Adipocyte (in vitro differentiated cells): ENCODE measurements around the gene VSX1.

Experiments used
- DNase-seq: peaks from one replicate; pipeline ENCODE4 v3.0.0-alpha.2; 2015; ENCODE audit warnings: low read depth
- H3K27me3 ChIP-seq: replicated peaks from 2 replicates; pipeline ENCODE4 v1.7.0; 2013; ENCODE audit warnings: mild to moderate bottlenecking, low read length, moderate library complexity; ENCODE audit not compliant: control insufficient read depth, insufficient read depth
- H3K36me3 ChIP-seq: 2 replicates; pipeline ENCODE4 v1.7.0; 2013; ENCODE audit warnings: low read length, mild to moderate bottlenecking, moderate library complexity; ENCODE audit not compliant: control insufficient read depth, insufficient read depth, severe bottlenecking
- H3K4me1 ChIP-seq: 2 replicates; pipeline ENCODE4 v1.7.0; 2013; ENCODE audit warnings: mild to moderate bottlenecking, low read length, moderate library complexity; ENCODE audit not compliant: control insufficient read depth, insufficient read depth
- H3K4me3 ChIP-seq: 2 replicates; pipeline ENCODE4 v1.7.0; 2013; ENCODE audit warnings: mild to moderate bottlenecking, low read length, moderate library complexity
- H3K9ac ChIP-seq: 2 replicates; pipeline ENCODE4 v1.7.0; 2013; ENCODE audit warnings: mild to moderate bottlenecking, low read length, moderate library complexity
- H3K9me3 ChIP-seq: 2 replicates; pipeline ENCODE4 v1.7.0; 2013; ENCODE audit warnings: mild to moderate bottlenecking, low read length, moderate library complexity; ENCODE audit not compliant: control insufficient read depth

The VSX1 gene

DNA sequence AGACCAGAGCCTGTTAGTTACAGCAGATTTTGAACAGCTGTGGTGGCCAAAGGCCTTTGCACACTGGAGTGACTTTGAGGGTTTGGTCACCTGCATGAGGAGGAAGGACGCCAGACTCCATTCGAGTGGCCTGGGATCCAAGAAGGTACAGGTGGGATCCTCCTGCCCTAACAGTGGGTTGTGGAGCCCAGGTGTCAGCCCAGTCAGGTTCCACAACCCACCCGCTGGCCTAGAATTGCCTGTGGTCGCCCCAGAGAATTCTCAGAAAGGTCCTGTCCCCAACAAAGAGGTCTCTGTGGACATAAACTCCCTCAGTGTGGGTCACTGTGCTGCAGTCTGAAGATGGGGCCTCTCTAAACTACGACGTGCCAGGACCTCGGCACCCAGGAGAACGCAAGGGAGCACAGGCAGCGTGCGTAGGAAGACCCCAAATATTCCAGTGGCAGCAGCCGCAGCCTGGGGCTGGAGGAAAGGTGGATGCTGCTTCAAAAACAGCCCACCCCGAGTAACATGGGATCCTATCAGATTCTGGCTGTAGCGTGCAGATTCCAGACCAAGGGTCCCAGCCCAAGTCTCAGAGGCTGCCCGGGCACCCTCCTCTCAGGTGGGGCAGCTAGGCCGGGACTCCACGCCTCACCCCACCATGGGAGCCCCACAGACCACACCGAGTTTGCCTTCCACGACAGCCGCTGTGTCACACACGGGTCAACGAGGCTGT is 40.0 kb downstream of the VSX1 start:
- H3K9ac ChIP-seq = no peak overlapping the region
- DNase-seq = no peak
- no peak overlapping the region for H3K4me3 ChIP-seq
- peaks cover 44% of the 10 kb centered on the region for H3K4me1 ChIP-seq
- no peaks in the 10 kb centered on the region for H3K9me3 ChIP-seq
- H3K27me3 ChIP-seq = no peaks in the 10 kb centered on the region
- H3K36me3 ChIP-seq = peaks cover 13% of the 10 kb centered on the region

DNA sequence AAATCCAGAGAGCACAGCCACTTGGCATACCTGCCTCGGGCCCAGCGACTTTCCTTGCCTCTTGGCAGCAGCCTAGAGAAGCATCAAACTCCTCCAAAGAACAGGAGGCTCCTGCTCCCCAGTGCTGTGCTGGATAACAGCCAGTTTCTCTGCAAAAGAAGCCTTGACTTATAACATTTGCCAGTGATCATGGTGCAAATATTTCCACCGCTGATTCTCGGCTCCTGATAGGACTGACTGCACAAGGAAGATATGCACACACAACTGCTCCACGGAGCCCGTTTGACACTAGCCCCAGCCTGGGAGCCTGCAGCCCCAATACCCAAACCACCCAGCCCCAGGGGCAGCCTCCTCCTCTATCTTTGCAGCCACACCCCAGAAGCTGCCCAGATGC is 41.5 kb downstream of the VSX1 start:
- H3K9me3 ChIP-seq = no peaks in the 10 kb centered on the region
- peak overlapping the region; percentile 21 for H3K9ac ChIP-seq
- DNase-seq = peak; percentile 38

DNA sequence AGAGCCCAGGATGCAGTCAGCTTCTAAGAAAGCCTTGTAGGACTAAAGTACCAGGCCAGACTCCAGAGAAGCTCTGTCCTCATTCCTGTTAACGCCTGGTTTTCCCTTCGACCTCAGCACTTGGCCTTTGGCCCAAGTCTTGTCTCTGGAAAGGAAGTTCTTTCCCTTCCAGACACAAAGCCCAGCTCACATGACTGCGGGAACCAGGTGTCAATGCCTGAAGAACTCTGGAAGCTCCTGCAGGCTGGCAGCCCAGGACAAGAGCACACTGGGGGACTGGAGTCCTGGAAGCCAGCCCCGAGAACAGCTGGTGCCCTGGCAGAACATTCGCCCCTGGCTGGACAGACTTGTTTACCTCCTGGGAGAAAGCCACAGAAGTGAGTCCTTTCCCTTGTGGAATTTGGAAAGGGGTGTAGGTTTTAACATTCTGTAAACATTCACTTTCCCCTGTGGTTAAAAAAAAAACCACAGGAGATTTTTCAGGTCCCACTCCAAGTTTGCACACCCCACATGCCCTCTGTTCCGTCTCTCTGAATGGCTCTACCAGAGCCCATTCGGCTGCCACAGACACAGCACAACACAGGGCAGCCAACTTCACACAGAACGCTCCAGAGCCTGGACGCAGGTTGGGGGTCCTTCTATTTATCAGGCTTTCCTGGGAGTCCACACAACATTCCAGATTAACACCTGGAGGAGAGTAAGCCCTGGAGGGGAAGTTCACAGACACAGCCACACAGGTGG is 42.1 kb downstream of the VSX1 start:
- peak; percentile 49 for DNase-seq
- no peaks in the 10 kb centered on the region for H3K9me3 ChIP-seq
- H3K27me3 ChIP-seq = no peaks in the 10 kb centered on the region
- peaks cover 43% of the 10 kb centered on the region for H3K4me1 ChIP-seq
- H3K4me3 ChIP-seq = peak overlapping the region; percentile 12
- no peaks in the 10 kb centered on the region for H3K36me3 ChIP-seq
- H3K9ac ChIP-seq = peak overlapping the region; percentile 59

More for the DNA sequence above, 41.5 kb downstream of the VSX1 start:
- peaks cover under 1% of the 10 kb centered on the region for H3K36me3 ChIP-seq
- H3K4me3 ChIP-seq = peak overlapping the region; percentile 12
- no peaks in the 10 kb centered on the region for H3K27me3 ChIP-seq
- H3K4me1 ChIP-seq = peaks cover 49% of the 10 kb centered on the region

DNA sequence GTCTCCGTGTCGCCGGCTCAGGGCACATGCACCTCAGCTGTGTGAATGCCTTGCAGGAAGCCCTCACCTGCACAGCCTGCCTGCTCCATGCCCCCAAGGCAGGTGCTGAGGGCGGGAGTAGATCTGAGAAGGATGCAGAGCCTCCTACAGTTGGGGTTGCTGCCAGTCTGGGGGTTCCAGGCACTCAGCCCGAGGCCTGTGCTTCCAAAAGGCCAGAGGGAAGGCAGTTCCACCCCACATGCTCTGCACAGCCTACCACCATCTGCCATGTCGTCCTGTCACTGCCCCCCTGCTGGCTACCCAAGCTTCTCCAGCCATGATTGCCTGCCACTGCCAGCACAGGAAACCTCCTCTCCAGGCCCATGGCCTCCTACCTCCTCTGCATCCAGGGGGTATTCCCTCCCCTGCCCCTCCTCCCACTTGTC is 43.3 kb downstream of the VSX1 start:
- Histone ChIP-seq H3K27me3 (no peaks in the 10 kb centered on the region), H3K4me1 (peaks cover 40% of the 10 kb centered on the region), H3K9me3 (no peaks in the 10 kb centered on the region), H3K4me3 (no peak overlapping the region), H3K9ac (no peak overlapping the region), H3K36me3 (no peaks in the 10 kb centered on the region)
- no peak for DNase-seq

DNA sequence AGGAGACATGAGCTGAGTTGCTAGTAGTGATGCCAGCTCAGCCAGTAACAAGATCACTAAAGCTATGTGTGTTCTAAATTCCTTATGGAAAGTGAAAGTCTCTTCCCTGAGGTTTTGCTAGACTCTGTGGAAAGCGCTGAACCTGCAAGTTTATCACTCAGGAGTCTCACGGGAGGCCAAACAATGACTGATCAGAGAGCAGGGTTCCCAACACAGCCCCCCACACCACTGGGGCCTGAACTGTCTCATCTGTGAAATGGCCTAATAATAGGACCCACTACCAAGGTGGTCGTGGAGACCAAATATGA is 43.9 kb downstream of the VSX1 start:
- Histone ChIP-seq H3K4me1 (peaks cover 43% of the 10 kb centered on the region), H3K36me3 (no peaks in the 10 kb centered on the region), H3K9ac (no peak overlapping the region), H3K4me3 (no peak overlapping the region), H3K27me3 (no peaks in the 10 kb centered on the region), H3K9me3 (no peaks in the 10 kb centered on the region)
- no peak for DNase-seq

DNA sequence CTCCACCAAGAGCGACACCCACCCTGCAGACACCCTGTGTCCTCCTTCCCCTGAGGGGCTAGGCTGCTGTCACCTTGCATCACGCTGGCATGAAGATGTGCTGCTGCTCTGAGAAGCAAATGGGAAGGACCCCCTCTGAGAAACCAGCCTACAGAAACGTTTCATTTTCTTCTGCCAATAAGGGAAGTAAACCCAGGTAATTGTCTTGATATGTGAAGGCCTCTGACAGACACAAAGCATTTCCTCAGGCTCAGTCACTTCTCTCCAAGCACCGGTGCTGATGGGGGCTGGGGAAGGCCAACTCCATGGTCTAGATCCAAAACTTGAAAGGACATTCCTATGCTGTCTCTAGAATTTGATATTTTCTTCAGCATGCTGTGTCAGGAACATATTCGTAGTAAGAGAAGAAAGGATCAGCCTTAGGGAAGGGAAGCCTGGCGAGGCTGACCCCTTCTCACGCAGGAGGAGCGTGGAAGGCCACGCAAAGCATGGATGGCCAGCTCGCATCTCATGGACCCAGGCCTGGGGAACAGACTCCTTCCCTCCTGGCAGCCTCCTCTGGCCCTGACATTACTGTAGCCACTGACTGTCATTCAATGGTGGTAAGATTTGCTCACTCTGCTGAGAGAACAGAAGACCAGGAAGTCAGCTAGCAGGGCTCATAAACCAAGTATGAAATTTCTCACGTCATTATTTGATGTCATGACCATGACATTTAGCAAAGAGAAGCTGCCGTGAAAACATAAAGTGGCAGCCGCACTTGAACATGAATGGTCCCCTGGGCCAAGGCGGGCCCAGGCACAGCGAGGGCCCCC is 44.4 kb downstream of the VSX1 start:
- H3K36me3 ChIP-seq = no peaks in the 10 kb centered on the region
- H3K4me1 ChIP-seq = peaks cover 49% of the 10 kb centered on the region
- H3K27me3 ChIP-seq = no peaks in the 10 kb centered on the region
- no peak overlapping the region for H3K4me3 ChIP-seq
- no peak for DNase-seq
- H3K9ac ChIP-seq = no peak overlapping the region
- H3K9me3 ChIP-seq = no peaks in the 10 kb centered on the region

DNA sequence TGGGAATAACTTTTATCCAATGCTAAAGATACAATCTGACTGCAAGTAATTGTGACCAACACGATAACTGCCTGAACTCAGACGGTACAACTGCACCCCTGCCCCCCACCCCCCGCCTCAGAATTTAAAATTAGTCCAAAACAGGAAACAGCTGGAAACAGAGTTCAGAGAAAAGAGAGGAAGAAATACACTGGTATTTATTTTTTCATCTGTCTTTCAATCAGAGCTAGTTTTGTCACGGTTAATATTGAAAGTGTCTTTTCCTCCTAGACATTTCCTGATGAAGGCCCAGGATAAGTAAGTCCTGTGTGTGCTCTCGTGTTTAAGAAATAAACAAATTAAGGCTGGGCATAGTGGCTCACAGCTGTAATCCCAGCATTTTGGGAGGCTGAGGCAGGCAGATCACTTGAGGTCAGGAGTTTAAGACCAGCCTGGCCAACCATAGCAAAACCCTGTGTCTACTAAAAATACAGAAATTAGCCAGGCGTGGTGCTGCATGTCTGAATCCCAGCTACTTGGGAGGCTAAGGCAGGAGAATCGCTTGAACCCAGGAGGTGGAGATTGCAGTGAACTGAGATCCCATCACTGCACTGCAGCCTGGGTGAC is 45.5 kb downstream of the VSX1 start:
- DNase-seq = no peak
- Histone ChIP-seq H3K4me3 (no peak overlapping the region), H3K4me1 (peaks cover 57% of the 10 kb centered on the region)

DNA sequence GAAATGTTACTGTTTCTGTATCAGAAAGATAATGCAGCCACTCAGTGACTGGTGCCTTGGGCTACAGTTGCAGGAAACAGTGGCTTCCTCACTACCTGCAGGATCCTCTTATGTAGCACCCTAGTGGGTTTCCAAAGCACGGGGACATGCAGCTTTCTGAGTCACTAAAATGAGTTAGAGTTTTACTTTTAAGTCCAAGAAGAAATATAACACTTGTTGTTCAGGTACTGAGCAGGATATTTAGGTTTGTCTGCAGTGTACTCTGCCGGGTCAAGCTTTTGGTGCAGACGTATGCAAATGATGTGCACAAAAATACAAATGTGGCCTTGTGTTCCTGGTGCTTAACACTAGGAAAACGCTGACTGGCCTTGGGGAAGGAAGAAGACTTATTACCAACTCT is 46.0 kb downstream of the VSX1 start:
- H3K9me3 ChIP-seq = no peaks in the 10 kb centered on the region
- H3K9ac ChIP-seq = no peak overlapping the region
- no peaks in the 10 kb centered on the region for H3K27me3 ChIP-seq
- no peaks in the 10 kb centered on the region for H3K36me3 ChIP-seq
- peaks cover 57% of the 10 kb centered on the region for H3K4me1 ChIP-seq
- no peak overlapping the region for H3K4me3 ChIP-seq
- DNase-seq = no peak

More for the DNA sequence above, 45.5 kb downstream of the VSX1 start:
- H3K36me3 ChIP-seq = no peaks in the 10 kb centered on the region
- H3K27me3 ChIP-seq = no peaks in the 10 kb centered on the region
- no peak overlapping the region for H3K9ac ChIP-seq
- H3K9me3 ChIP-seq = no peaks in the 10 kb centered on the region

DNA sequence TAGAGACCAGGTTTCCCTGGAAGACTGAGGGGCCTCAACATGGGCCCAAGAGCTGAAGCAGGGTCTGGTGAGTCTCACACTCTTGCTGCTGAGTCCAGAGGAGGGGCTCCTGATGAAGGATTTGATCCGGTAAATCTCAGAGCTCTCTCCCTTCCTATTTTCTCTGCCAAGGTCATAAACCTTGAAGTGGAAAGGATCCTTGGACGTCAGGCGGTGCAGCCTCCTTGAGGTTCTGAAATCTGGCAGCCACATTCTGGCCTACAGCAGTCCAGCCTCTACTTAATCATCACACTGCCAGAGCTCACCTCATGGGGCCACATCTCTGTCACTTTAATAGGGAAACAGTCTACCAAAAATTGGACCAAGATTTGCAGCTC is 48.0 kb downstream of the VSX1 start:
- H3K9ac ChIP-seq = no peak overlapping the region

DNA sequence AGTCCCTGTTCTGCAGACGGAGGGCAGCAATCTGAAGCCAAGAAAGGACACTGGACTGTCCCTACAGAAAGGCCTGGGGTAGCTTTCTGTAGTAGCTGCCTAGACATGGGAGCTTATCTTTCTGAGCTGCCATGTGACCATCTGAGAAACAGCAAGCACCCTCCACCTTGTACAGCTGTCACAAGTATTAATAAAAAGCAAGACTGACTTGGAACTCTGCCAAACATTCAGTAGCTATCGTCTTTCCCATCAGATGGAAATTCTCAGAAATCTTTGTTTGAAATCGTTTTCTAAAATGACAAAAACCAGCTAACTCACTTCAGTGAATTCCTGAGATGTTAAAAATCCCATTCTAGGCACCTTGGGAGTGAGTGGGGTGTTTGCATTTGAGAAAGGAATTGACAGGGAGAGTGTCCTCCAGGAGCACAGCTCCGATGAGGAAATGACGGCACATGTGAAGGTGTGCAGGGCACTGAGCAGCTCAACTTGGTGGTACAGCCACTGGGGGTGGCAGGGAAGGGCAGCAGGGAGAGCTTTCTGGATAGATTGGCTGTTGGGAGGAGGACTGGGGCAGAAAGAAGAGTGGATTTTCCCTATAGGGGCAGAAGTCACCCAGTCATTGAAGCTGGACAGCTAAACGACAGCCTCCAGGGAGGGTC is 48.5 kb downstream of the VSX1 start:
- Histone ChIP-seq H3K36me3 (peaks cover under 1% of the 10 kb centered on the region), H3K4me3 (no peak overlapping the region), H3K4me1 (peaks cover 32% of the 10 kb centered on the region), H3K9me3 (no peaks in the 10 kb centered on the region), H3K9ac (peak overlapping the region; percentile 33), H3K27me3 (no peaks in the 10 kb centered on the region)
- DNase-seq = no peak

More for the DNA sequence above, 48.0 kb downstream of the VSX1 start:
- H3K4me3 ChIP-seq = no peak overlapping the region
- no peaks in the 10 kb centered on the region for H3K9me3 ChIP-seq
- no peaks in the 10 kb centered on the region for H3K27me3 ChIP-seq
- peaks cover 38% of the 10 kb centered on the region for H3K4me1 ChIP-seq
- no peak for DNase-seq
- no peaks in the 10 kb centered on the region for H3K36me3 ChIP-seq
